ENCODE measurements around the gene PCDH7.

PCDH7 gene

DNA sequence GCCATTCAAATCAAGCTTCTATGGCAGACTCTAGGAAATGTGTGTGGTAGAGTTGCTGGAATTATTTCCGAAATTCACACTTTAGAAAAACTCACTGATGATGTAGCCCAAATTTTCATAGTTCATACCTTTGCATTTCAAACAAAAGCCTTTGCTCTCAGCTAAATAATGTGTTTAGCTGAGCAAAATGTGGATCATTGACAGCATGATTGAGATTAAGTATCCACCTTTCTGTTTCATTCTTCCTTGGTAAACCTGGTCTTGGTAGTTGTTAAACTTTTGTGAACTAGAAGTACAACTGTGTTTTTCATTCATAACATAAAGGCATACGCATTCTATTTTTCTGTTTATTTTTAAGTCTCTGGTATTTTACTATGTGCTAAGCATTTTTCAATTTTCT is 7.2 kb downstream of the PCDH7 start:
- Histone ChIP-seq H2AFZ (ENCODE audit: low read depth, low read length) (no peak overlapping the region), H2BK5ac (ENCODE audit: low read depth, low read length, poor library complexity, severe bottlenecking) (no peak overlapping the region), H3K27me3 (ENCODE audit: control insufficient read depth in 1 of 2, insufficient read depth in 1 of 2, low read length in 2 of 2) (peaks cover 4 to 9% of the 10 kb centered on the region in 2 experiments), H2BK15ac (ENCODE audit: low read depth, poor library complexity, severe bottlenecking) (no peak overlapping the region), H3K18ac (ENCODE audit: low read depth in 1 of 2, low read length in 2 of 2) (no peak overlapping the region), H3K4ac (ENCODE audit: low read depth in 1 of 2, low read length in 2 of 2) (no peak overlapping the region), H4K91ac (ENCODE audit: low read length) (no peak overlapping the region), H3K9ac (ENCODE audit: low read length) (no peak overlapping the region), H2BK120ac (ENCODE audit: low read depth, low read length) (no peak overlapping the region), H3K79me1 (replicated peaks; ENCODE audit: low read length, poor library complexity, severe bottlenecking) (peaks cover 2% of the 10 kb centered on the region), H3K36me3 (ENCODE audit: control insufficient read depth in 1 of 2, insufficient read depth in 2 of 2, low read depth in 1 of 2, low read length in 2 of 2) (no peaks in the 10 kb centered on the region), H2BK12ac (ENCODE audit: low read length in 2 of 2) (no peak overlapping the region), H4K8ac (ENCODE audit: low read length) (no peak overlapping the region), H3K9me3 (ENCODE audit: control insufficient read depth, low read length) (no peaks in the 10 kb centered on the region), H3K4me1 (ENCODE audit: control insufficient read depth, insufficient read depth, low read depth, low read length) (peaks cover 10% of the 10 kb centered on the region), H3K14ac (ENCODE audit: low read length in 2 of 2) (no peak overlapping the region), H3K27ac (ENCODE audit: low read length, poor library complexity, severe bottlenecking) (no peak overlapping the region), H3K23ac (ENCODE audit: low read length in 2 of 2) (no peak overlapping the region), H2AK5ac (ENCODE audit: low read length, severe bottlenecking) (no peak overlapping the region), H3K4me3 (ENCODE audit: insufficient read depth in 1 of 2, low read depth in 1 of 2, low read length in 2 of 2) (no peak overlapping the region), H3K4me2 (ENCODE audit: low read length, poor library complexity, severe bottlenecking) (no peak overlapping the region)
- DNase-seq = no peak
- WGBS = no CpG with 5 or more reads among the region's 2 CpGs

DNA sequence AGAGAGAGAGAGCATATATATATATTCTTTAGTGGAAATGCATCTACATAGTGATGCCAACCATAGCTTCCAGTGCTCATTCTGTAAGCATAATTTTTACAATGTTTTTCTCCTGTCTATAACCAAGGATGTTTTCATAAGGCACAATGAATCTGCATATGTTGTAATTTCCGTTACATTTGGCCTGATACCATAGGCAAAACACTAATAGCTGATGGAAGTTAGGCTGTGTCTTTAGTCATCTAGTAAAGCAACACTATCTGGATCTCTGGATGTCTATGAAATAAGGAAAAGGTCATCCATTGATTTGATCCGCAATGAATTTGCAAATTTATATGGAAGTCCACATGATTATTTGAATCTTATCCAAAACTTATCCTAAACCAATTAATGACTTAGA is 8.1 kb downstream of the PCDH7 start:
- peaks cover 1% of the 10 kb centered on the region for H3K4me1 ChIP-seq (ENCODE audit: control insufficient read depth, insufficient read depth, low read depth, low read length)
- H3K27me3 ChIP-seq (ENCODE audit: control insufficient read depth in 1 of 2, insufficient read depth in 1 of 2, low read length in 2 of 2) = no peaks in the 10 kb centered on the region
- no peak overlapping the region for H2BK15ac ChIP-seq (ENCODE audit: low read depth, poor library complexity, severe bottlenecking)
- no peaks in the 10 kb centered on the region for H3K9me3 ChIP-seq (ENCODE audit: control insufficient read depth, low read length)
- 67% methylated on average over 1 of the region's 2 CpGs for WGBS
- no peaks in the 10 kb centered on the region for H3K79me1 ChIP-seq (replicated peaks; ENCODE audit: low read length, poor library complexity, severe bottlenecking)
- no peak overlapping the region for H3K4ac ChIP-seq (ENCODE audit: low read depth in 1 of 2, low read length in 2 of 2)
- H3K27ac ChIP-seq (ENCODE audit: low read length, poor library complexity, severe bottlenecking) = no peak overlapping the region
- H2AK5ac ChIP-seq (ENCODE audit: low read length, severe bottlenecking) = no peak overlapping the region
- H4K91ac ChIP-seq (ENCODE audit: low read length) = no peak overlapping the region
- no peak overlapping the region for H2AFZ ChIP-seq (ENCODE audit: low read depth, low read length)
- H3K14ac ChIP-seq (ENCODE audit: low read length in 2 of 2) = no peak overlapping the region
- DNase-seq = no peak
- H3K36me3 ChIP-seq (ENCODE audit: control insufficient read depth in 1 of 2, insufficient read depth in 2 of 2, low read depth in 1 of 2, low read length in 2 of 2) = no peaks in the 10 kb centered on the region
- H2BK120ac ChIP-seq (ENCODE audit: low read depth, low read length) = no peak overlapping the region
- no peak overlapping the region for H3K4me2 ChIP-seq (ENCODE audit: low read length, poor library complexity, severe bottlenecking)
- no peak overlapping the region for H3K18ac ChIP-seq (ENCODE audit: low read depth in 1 of 2, low read length in 2 of 2)
- no peak overlapping the region for H3K23ac ChIP-seq (ENCODE audit: low read length in 2 of 2)
- H2BK5ac ChIP-seq (ENCODE audit: low read depth, low read length, poor library complexity, severe bottlenecking) = no peak overlapping the region
- H3K9ac ChIP-seq (ENCODE audit: low read length) = no peak overlapping the region
- no peak overlapping the region for H2BK12ac ChIP-seq (ENCODE audit: low read length in 2 of 2)
- H4K8ac ChIP-seq (ENCODE audit: low read length) = no peak overlapping the region
- H3K4me3 ChIP-seq (ENCODE audit: insufficient read depth in 1 of 2, low read depth in 1 of 2, low read length in 2 of 2) = no peak overlapping the region

DNA sequence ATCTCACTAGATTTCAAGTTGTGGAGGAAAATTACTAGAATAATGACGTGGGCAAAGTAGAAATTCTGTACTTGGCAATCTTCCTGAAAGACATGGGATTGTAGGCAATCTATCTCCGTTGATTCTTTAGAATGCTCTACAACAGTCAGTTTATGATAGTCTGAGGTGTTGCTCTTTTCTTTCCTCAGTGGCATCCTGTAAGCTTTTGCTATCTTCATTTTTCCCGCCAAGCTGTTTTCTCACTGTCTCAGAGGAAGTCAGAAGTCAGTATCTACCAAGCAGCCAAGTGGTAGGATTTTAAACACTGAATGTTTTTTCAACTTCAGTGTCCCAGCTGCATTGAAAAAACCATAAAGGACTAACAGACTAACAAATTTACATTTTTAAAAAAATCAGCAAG is 23.7 kb downstream of the PCDH7 start:
- no peak overlapping the region for H2AFZ ChIP-seq (ENCODE audit: low read depth, low read length)
- H3K23ac ChIP-seq (ENCODE audit: low read length in 2 of 2) = no peak overlapping the region
- H3K4ac ChIP-seq (ENCODE audit: low read depth in 1 of 2, low read length in 2 of 2) = no peak overlapping the region
- H2BK12ac ChIP-seq (ENCODE audit: low read length in 2 of 2) = no peak overlapping the region
- no peaks in the 10 kb centered on the region for H3K79me1 ChIP-seq (replicated peaks; ENCODE audit: low read length, poor library complexity, severe bottlenecking)
- no peak overlapping the region for H4K8ac ChIP-seq (ENCODE audit: low read length)
- 80% methylated on average over 3 of the region's 3 CpGs for WGBS
- no peak overlapping the region for H3K4me3 ChIP-seq (ENCODE audit: insufficient read depth in 1 of 2, low read depth in 1 of 2, low read length in 2 of 2)
- H3K18ac ChIP-seq (ENCODE audit: low read depth in 1 of 2, low read length in 2 of 2) = no peak overlapping the region
- H3K4me1 ChIP-seq (ENCODE audit: control insufficient read depth, insufficient read depth, low read depth, low read length) = no peaks in the 10 kb centered on the region
- no peak for DNase-seq
- H3K4me2 ChIP-seq (ENCODE audit: low read length, poor library complexity, severe bottlenecking) = no peak overlapping the region
- H2BK15ac ChIP-seq (ENCODE audit: low read depth, poor library complexity, severe bottlenecking) = no peak overlapping the region
- no peaks in the 10 kb centered on the region for H3K36me3 ChIP-seq (ENCODE audit: control insufficient read depth in 1 of 2, insufficient read depth in 2 of 2, low read depth in 1 of 2, low read length in 2 of 2)
- H2BK120ac ChIP-seq (ENCODE audit: low read depth, low read length) = no peak overlapping the region
- no peaks in the 10 kb centered on the region for H3K27me3 ChIP-seq (ENCODE audit: control insufficient read depth in 1 of 2, insufficient read depth in 1 of 2, low read length in 2 of 2)
- H2AK5ac ChIP-seq (ENCODE audit: low read length, severe bottlenecking) = no peak overlapping the region
- no peak overlapping the region for H3K9ac ChIP-seq (ENCODE audit: low read length)
- H3K9me3 ChIP-seq (ENCODE audit: control insufficient read depth, low read length) = no peaks in the 10 kb centered on the region
- no peak overlapping the region for H3K27ac ChIP-seq (ENCODE audit: low read length, poor library complexity, severe bottlenecking)
- no peak overlapping the region for H4K91ac ChIP-seq (ENCODE audit: low read length)
- H3K14ac ChIP-seq (ENCODE audit: low read length in 2 of 2) = no peak overlapping the region
- H2BK5ac ChIP-seq (ENCODE audit: low read depth, low read length, poor library complexity, severe bottlenecking) = no peak overlapping the region

DNA sequence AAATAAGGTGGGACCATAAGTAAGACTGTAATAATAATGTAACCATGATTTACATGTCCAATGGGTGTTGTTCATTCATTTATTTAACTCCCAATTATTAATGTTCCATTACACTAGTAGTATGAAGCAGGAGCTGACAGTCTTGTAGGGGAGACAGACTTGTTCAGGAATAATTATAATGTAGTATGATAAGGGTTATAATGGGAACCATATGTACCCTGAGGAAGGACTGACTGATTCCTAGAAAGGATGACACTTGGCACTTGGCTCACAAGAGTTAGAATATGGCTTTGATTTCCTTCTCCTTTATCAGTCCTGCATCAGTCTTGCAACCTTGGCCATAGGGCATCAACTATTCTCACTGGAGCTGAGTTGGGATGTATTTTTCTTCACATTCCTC is 24.2 kb downstream of the PCDH7 start:
- H3K4me2 ChIP-seq (ENCODE audit: low read length, poor library complexity, severe bottlenecking) = no peak overlapping the region
- H3K4me3 ChIP-seq (ENCODE audit: insufficient read depth in 1 of 2, low read depth in 1 of 2, low read length in 2 of 2) = no peak overlapping the region
- no peak overlapping the region for H3K18ac ChIP-seq (ENCODE audit: low read depth in 1 of 2, low read length in 2 of 2)
- no peak for DNase-seq
- no peak overlapping the region for H2AK5ac ChIP-seq (ENCODE audit: low read length, severe bottlenecking)
- H3K23ac ChIP-seq (ENCODE audit: low read length in 2 of 2) = no peak overlapping the region
- no peak overlapping the region for H3K27ac ChIP-seq (ENCODE audit: low read length, poor library complexity, severe bottlenecking)
- H2BK12ac ChIP-seq (ENCODE audit: low read length in 2 of 2) = no peak overlapping the region
- no peak overlapping the region for H2BK5ac ChIP-seq (ENCODE audit: low read depth, low read length, poor library complexity, severe bottlenecking)
- no peak overlapping the region for H2BK120ac ChIP-seq (ENCODE audit: low read depth, low read length)
- H2BK15ac ChIP-seq (ENCODE audit: low read depth, poor library complexity, severe bottlenecking) = no peak overlapping the region
- H3K9me3 ChIP-seq (ENCODE audit: control insufficient read depth, low read length) = no peaks in the 10 kb centered on the region
- no peak overlapping the region for H3K14ac ChIP-seq (ENCODE audit: low read length in 2 of 2)
- H3K4me1 ChIP-seq (ENCODE audit: control insufficient read depth, insufficient read depth, low read depth, low read length) = no peaks in the 10 kb centered on the region
- H4K91ac ChIP-seq (ENCODE audit: low read length) = no peak overlapping the region
- no peaks in the 10 kb centered on the region for H3K36me3 ChIP-seq (ENCODE audit: control insufficient read depth in 1 of 2, insufficient read depth in 2 of 2, low read depth in 1 of 2, low read length in 2 of 2)
- H4K8ac ChIP-seq (ENCODE audit: low read length) = no peak overlapping the region
- H2AFZ ChIP-seq (ENCODE audit: low read depth, low read length) = no peak overlapping the region
- H3K9ac ChIP-seq (ENCODE audit: low read length) = no peak overlapping the region
- no peaks in the 10 kb centered on the region for H3K79me1 ChIP-seq (replicated peaks; ENCODE audit: low read length, poor library complexity, severe bottlenecking)
- peak overlapping the region in 1 of 2 experiments; percentile 49 for H3K4ac ChIP-seq (ENCODE audit: low read depth in 1 of 2, low read length in 2 of 2)
- H3K27me3 ChIP-seq (ENCODE audit: control insufficient read depth in 1 of 2, insufficient read depth in 1 of 2, low read length in 2 of 2) = no peaks in the 10 kb centered on the region

Measured in mesenchymal stem cell (in vitro differentiated cells and primary cell).